HG02884 (cell line): ENCODE measurements around the gene MEGF9.

Experiments
- ATAC-seq: cut with Tn5 transposase; IDR thresholded peaks from one replicate; pipeline ENCODE4 v1.9.1; 2021; ENCODE audit warnings: mild to moderate bottlenecking, moderate library complexity; ENCODE audit not compliant: unreplicated experiment

MEGF9 gene

DNA sequence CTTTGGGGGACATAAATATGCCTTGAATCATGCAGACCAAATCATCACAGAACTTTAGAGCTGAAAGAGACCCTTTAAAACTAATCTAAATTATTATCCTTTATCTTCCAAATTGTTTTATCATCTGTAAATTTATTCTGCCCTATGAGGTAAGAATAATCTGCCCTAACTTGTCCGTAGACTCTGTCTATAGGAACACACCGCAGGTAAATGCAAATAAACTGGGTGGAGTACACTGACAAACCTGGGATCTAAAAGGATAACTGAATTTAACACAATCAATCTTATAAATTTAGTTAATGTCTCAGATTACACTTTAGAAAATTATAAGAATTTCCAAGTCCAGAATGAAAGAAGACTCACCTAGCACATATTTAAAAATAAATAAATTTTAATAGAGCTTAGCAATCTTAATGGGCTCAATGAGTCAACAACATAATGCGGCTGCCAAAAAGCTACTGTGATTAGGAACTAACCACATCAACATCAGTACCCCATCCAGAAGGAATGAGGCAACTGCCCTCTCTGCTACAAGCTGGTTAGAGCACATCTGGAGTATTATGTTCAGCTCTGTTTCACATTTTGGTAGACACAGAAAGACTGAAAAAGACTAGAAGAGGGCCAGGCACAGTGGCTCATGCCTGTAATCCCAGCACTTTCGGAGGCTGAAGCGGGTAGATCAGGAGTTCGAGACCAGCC is 5.6 kb downstream of the MEGF9 start:
- no peak for ATAC-seq

DNA sequence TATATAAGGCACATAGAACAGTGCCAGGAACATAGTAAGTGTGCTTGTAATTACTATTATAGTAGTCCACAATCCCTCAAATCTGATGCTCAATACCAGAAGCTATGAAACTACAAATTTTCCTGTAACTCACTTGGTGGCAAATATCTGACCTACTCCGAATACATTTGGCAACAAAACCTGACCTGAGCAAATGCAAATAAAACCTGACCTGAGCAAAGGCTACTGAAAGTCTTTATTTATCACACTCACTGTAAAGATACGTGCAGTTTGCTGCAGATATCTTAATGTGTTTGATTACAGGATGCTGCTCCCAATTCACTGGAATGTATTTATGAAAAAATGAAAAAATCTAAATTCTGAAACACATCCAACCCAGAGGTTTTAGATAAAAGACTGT is 7.1 kb downstream of the MEGF9 start:
- no peak for ATAC-seq

- ATAC-seq, result no peak
Observed at GRCh38 chr9:120705174-120705573, 9.1 kb downstream of the MEGF9 start.

- ATAC-seq, result no peak
Observed at GRCh38 chr9:120702075-120702474, 12.2 kb downstream of the MEGF9 start.

DNA sequence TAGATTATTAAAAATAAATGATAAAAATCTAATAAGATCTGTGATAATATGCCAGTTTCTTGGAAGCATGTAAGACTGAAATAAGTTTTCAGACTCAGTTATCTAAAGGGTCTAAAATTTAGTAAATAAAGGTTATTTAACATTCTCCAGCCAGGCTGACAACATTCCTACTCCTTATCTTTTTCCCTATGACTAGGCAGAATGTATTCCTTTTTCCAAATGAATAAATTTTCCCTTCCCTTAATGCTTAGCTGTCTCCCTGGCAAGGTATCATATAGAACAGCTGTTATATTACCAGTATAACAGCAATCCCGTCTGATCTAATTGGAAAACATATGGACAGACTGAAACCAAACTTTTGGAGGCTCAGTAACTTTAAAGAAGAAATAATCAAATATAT is 13.0 kb downstream of the MEGF9 start:
- no peak for ATAC-seq

DNA sequence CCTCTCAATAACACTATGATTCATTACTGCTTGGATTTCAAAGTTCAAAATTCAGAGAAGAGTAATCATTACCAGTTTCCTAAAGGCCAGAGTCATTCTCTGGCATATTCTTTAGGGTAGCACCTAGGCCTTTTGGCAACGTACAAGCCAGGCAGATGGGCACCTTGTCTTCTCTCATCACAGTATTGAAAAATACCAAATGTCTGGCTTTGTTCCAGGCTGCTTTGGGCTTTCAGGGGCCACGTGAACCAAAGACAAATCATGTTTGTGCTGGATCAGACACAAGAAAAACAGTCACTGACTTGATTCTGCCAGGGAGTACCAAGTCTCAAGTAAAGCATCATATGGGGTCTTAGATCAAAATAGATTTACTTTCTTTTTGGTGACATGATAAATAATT is 15.5 kb downstream of the MEGF9 start:
- no peak for ATAC-seq

DNA sequence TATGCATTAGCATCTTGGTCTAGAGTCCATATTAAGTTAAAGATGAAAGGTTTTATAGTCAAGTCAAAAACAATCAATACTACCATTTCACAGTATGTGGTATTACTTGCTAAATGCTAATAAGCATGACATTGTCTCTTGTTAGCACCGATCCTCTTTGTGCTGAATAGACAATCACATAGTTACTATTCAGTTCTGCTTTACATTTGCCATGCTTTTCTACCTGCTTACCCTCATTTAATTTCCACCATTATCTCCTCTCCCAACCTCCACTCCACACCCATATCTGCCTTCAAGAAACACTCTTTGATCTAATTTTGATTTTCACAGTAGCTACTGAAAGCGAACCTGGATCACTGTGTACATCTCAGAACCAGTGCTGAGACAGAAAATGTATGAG is 16.8 kb downstream of the MEGF9 start:
- ATAC-seq, result no peak

DNA sequence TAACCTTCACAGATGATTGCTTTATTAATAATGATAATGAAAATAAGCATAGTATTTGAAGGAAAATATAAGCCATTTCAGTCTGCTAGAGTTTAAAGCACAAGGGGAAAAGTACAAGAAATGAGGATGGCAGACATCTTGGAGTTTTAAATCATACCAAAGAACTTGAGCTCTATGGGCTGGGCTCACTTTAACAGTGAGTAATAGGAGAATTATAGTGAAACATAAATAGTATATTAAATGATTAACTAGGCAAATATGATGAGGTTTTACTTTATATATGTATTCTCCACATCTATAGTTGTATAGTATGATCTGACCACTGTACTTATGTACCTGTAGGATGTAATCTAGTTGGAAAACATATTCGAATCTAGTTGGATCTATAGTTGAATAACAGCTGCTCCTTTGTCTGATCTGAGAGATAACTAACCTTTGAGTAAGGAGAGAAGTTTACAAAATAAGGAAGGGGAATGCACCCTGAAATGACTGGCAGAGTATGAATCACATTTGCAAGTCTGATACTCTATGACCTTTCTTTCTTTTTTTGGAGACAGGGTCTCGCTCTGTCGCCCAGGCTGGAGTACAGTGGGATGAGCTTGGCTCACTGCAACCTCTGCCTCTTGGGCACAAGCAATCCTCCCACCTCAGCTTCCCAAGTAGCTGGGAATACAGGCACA is 17.6 kb downstream of the MEGF9 start:
- no peak for ATAC-seq

DNA sequence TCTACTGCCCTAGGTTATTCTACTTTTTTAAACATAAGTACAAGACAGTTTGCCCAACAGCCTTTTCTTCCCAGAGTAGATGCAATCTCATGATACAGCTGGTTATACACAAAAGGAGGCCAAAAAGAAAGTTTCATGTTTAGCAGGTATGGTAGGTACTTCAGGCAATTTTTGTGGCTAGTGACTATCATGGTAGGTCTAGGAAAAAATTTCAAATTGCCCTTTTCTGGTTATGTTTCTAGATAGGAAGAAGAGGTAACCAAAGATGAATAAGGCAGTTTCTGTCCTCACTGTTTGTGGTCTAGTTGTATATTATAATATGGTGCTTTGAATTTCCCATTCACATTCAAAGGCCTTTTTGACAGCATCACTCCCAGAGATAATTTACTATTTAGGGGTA is 19.7 kb downstream of the MEGF9 start:
- no peak for ATAC-seq

DNA sequence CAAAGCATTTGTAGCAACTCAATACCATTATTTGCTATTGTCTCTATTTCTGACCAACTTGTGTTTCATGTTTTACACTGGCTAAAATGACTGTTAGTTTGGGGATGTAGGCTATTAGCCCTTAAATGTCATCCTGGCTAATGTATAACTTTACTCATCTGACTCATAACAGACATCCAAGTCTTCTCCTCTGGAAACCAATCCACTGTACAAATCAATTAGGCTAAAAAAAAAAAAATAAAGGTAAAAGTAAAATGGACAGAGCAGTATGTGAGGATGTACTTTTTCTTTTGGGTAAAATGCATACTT is 20.6 kb downstream of the MEGF9 start:
- ATAC-seq, result no peak

DNA sequence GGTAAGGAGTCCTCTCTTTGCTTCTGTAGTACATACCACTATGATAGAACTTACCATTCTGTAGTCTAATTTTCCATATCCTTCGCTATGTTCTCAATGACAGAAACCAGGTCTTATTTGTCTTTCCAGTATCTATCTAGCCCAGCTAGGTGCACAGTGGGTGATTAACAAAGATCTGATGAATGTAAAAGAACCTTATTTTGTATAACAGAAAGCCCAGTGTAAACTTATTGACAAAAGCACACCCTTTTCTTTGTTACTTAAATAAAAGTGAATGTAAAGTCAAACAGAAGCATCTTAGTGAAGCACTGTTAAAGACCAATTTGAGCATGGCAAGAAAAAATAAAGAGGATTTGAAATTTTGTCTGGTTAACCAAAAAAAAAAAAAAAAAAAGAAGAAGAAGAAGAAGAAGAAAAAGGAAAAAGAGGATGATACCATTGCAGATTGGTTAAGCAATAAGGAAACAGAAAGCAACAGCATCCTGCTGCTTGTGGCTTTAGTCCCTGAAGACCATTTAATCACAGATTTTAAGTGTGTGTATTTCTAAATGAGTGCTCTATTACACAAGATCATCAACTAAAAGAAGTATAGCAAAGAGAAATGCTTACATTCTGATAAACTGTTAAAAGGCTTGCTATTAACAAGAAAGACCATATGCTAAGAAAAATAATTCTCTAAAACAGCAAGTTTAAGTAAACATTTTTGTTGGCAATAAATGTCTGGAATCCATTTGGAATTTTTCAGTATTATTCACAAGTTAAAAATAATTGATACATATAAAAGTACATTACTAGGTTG is 21.2 kb downstream of the MEGF9 start:
- peak; percentile 67 for ATAC-seq

- ATAC-seq, result no peak
Observed at GRCh38 chr9:120690372-120690771, 23.9 kb downstream of the MEGF9 start.

DNA sequence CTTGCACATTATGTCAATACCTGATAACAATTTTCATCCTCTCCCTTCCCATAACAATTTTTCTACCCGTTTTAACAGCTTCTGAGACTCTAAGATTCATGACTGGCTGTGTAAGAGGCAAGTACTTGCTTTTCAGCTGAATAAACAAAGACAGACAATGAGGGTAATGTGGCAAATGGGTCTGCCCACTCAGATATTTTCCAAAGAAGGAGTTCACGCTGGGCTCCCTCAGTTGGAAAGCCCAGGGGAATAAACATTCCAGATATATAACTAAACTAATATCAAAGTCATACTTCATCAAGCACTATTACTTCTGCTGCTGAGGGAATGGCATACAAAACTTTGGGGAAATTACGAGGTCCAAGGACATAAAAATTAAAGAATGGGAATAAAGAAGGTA is 24.4 kb downstream of the MEGF9 start:
- no peak for ATAC-seq

GRCh38 chr9:120688758-120689157 is 25.5 kb downstream of the MEGF9 start:
- no peak for ATAC-seq

GRCh38 chr9:120683150-120683549 is 31.1 kb downstream of the MEGF9 start:
- no peak for ATAC-seq

- no peak for ATAC-seq
Observed at GRCh38 chr9:120681121-120681520, 33.1 kb downstream of the MEGF9 start.

GRCh38 chr9:120680579-120680978 is 33.7 kb downstream of the MEGF9 start:
- ATAC-seq, result no peak

DNA sequence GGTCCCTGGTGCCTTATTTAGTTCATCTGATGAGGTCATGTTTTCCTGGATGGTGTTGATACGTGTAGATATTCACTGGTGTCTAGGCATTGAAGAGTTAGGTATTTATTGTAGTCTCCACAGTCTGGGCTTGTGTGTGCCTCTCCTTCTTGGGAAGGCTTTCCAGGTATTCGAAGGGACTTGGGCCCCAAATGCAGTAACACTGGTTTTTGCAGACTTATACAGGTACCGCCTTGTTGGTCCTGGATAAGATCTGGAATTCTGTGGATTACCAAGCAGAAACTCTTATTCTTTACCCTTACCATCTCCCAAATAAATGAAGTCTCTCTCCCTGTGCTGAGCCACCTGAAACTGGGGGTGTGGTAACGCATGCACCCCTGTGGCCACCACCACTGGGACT is 34.1 kb downstream of the MEGF9 start:
- ATAC-seq, result no peak

DNA sequence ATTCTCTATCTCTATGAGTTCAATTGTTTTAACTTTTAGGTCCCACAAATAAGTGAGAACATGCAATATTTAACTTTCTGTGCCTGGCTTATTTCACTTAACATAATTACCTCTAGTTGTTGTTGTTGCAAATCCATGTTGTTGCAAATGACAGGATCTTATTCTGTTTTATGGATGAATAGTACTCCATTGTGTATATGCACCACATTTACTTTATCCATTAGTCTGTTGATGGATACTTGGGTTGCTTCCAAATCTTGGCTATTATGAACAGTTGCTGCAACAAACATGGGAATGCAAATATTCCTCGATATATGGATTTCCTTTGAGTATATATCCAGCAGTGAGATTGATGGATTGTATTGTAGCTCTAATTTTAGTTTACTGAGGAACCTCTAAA is 36.3 kb downstream of the MEGF9 start:
- no peak for ATAC-seq

DNA sequence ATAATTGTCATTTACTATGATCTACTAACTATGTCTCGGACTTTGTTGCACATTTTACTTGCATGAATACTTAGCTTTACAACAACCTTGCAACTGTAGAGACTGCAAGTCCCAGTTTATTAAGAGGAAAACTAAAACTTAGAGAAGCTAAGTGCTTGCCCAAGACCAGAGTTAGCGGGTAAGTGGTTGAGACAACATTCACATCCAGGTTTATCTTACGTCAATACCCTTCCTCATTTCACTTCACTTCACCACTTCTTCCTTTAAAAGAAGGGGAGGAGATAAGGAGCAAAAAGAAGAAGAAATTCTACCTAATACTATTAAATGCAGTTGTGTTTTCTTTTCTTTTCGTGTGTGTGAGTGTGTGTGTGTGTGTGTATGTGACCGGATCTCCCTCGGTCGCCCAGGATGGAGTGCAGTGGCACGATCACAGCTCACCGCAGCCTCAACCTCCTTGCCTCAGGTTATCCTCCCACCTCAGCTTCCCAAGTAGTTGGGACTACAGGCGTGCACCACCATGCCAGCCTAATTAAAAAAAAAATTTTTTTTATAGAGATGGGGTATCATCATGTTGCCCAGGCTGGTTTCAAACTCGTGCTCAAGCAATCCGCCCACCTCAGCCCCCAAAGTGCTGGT is 37.4 kb downstream of the MEGF9 start:
- no peak for ATAC-seq

GRCh38 chr9:120668399-120668798 is 45.9 kb downstream of the MEGF9 start:
- ATAC-seq, result no peak

- ATAC-seq, result no peak
Observed at GRCh38 chr9:120663950-120664349, 50.3 kb downstream of the MEGF9 start.
